NCI-H2107 treated with DMSO at 0.1 percent for 48 hours (cell line): ENCODE measurements around the gene HCST.
A peak's percentile ranks its signal among the peaks of the same experiment; 100 is the strongest.

Experiments
- DNase-seq: peaks from one replicate; lab custom pipeline; 2025; ENCODE audit not compliant: unreplicated experiment; lab: John Stamatoyannopoulos, UW

The HCST gene

GRCh38 chr19:35935911-35936737 lies 33.8 kb downstream of the HCST start, which contains the start of gene LRFN3:
TSS of gene LRFN3 (plus strand) at chr19:35936374. CDS start at chr19:35939426, 3,052 bp downstream.
- DNase-seq, result peak; percentile 35

- DNase-seq, result no peak
These were observed 34.5 kb downstream of the HCST start for GRCh38 chr19:35936738-35937268.

GRCh38 chr19:35937345-35938281 lies 35.3 kb downstream of the HCST start:
- no peak for DNase-seq

GRCh38 chr19:35938282-35939224 lies 36.2 kb downstream of the HCST start:
- no peak for DNase-seq

- DNase-seq, result no peak
These were observed 37.2 kb downstream of the HCST start for GRCh38 chr19:35939307-35940077.

GRCh38 chr19:35940078-35940775 lies 37.9 kb downstream of the HCST start:
- no peak for DNase-seq

- DNase-seq, result no peak
These were observed 38.5 kb downstream of the HCST start for GRCh38 chr19:35940839-35941238.

- no peak for DNase-seq
These were observed 39.9 kb downstream of the HCST start for GRCh38 chr19:35942235-35942634.

GRCh38 chr19:35943321-35944301 lies 41.3 kb downstream of the HCST start:
- no peak for DNase-seq

- no peak for DNase-seq
These were observed 42.2 kb downstream of the HCST start for GRCh38 chr19:35944556-35944955.

- no peak for DNase-seq
These were observed 42.9 kb downstream of the HCST start for GRCh38 chr19:35945121-35945790.

- no peak for DNase-seq
These were observed 43.9 kb downstream of the HCST start for GRCh38 chr19:35946203-35946602.

GRCh38 chr19:35949131-35949530 lies 46.8 kb downstream of the HCST start:
- DNase-seq, result no peak
